ENCODE results near the gene HEATR3.

HEATR3 gene

DNA sequence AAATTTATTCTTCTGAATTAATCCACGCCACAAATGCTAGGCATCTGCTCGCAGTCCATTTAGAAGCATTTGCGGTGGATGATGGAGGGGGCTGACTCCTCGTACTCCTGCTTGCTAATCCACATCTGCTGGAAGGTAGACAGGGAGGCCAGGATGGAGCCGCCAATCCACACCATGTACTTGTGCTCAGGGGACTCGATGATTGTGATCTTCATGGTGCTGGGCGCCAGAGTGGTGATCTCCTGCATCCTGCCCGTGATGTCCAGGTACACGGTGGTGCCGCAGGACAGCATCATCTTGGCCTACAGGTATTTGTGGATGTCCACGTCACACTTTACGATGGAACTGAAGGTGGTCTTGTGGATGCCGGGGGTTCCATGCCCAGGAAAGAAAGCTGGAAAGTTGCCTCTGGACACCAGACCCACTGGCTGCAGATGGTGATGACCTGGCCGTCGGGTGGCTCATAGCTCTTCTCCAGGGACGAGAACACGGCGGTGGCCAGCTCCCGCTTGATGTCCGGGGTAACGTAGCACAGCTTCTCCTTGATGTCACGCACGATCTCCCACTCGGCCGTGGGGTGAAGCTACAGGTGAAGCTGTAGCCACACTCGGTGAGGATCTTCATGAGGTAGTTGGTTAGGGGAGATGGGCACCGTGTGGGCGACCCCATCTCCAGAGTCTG lies 7.5 kb upstream of the HEATR3 start:
- DNase-seq = no peak

DNA sequence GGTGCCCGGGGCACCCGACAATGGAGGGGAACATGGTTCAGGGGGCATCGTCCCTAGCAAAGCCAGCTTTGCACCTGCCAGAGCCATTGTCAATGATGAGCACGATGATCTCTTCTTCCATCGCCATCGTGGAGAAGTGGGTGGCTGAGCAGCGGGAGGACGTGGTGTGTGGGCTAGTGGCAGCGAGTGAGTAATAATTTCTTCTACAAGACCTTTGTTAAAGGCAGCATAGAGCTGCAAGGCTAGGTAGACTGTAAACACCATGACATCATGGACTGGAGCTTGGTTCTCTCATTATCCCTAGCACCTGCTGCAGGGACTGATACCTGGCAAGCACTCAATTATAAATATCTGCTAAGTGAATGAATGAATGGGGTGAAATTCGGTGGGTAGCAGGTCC lies 6.7 kb upstream of the HEATR3 start:
- DNase-seq = peak; percentile 1

DNA sequence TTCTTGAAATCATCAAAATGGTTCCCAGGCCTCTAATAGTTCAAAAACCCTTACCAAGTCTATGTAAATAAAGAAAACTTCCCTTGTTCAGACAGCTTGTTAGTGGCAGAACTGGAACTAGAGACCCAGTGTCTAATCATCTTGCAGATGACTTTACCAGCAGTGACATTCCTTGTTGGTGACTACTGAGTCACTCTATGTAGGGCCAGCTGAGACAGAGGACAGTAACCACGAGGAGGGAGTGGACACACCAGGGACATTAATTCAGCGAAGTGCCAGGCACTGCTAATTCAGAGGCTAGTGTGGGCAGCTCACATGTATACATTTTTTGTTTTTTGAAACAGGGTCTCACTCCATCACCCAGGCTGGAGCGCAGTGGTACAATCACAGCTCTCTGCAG lies 6.1 kb upstream of the HEATR3 start:
- DNase-seq = no peak

DNA sequence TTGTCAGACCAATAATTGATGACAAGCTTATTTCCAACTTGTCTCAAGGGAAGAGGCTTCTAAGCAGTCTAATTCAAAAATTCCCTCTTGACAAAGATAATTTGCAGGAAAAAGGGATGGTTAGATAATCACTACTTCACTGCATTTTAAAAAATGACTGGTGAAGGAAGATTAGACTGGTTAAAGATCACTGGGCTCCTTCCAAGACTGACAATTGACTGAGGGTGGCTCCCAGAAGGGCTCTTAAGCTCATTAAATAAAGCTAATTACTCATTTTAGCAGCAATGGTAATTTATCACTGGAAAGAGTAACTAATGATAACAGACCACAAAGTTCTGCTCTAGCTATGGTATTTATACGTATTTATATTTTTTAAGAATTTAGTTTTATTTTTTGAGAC lies 4.4 kb upstream of the HEATR3 start:
- DNase-seq = no peak

DNA sequence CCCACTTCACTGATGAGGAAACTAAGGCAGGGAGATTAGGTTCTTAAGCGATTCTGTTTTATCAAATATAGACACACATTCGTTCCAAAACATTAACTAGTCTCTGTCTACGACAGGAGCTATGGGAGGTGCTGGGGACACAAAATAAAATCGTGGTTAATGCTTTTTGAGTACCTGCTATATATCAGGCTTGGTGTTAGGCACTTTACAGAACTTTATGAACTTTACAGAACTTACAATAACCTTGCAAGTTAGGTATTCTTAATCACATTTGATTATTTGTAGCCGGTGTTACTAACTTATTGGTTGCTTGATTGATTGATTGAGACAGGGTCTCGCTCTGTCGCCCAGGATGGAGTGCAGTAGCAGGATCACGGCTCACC lies 538 bp upstream of the HEATR3 start:
- DNase-seq = no peak

DNA sequence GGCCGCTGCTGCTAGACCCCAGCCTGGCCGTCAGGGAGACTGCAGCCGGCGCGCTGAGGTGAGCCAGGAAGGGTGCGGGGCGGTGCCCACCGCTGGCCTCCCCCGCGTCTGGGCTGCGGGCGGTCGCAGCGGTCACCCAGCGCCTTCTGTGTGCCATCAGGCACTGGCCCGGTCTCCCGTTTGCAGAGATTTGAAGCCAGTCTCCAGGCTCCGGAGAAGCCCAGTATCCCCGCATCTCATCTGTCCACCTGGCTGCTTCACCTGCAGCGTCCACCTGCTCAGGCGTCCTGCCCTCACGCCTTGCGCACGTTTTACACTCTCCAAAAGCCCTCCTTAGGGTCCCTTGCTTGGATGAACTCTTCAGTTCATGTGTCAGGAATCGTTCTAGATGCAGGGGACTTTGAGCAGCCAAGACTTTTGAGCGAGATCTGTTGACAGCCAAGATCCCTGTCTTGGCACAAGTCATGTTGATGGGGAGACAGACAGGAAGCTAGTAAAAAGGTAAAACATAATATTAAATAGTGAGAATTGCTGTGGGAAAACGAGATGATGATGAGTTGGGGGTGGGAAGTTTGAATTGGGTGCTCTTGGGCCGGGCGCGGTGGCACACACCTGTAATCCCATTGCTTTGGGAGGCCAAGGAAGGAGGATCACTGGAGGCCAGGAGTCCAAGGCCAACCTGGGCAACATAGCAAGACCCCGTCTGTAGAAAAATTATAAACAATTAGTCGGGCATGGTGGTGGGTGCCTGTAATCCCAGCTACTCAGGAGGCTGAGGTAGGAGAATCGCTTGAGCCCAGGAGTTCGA lies 916 bp downstream of the HEATR3 start:
- DNase-seq = no peak

DNA sequence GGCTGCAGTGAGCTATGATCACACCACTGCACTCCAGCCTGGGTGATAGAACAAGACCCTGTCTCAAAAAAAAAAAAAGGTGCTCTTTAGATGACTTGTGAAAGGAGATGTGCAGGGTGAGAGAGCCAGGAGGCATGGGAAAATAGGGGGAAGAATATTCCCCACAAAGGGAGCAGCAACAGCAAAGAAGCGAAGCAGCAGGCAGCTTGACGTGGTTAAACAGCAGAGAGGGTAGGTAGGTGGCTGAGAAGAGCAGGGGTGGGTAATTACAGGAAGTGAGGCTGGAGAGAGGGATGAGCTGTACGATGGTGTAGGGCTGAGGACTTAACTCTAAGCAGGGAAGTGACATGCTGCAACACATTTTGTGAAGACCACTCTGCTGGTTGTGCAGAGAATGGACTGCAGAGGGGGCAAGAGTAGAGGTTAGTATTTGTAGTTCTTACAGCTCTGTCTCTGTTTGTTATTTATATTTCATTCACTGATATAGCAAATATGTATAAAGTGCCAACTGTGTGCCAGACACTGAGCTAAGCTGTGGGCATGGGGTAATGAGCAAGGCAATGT lies 1.6 kb downstream of the HEATR3 start:
- peak; percentile 50 for DNase-seq

DNA sequence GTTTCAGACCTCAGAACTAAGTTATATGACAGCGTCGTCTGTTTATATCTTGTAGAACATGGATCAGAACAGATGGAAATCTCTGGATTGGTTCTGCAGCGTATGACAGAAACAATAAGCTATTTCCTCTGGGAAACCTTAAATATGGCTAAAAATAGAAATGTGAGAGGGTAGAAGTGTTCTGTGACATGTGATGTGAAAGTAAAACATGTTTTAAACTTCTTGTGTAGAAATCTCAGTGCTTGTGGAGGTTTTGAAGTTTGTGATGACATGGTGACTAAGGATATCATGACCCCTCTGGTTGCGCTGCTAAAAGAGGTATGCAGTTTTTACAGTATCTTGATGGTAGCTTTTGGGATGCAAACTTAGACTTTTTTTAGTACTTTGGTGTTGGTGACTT lies 2.8 kb downstream of the HEATR3 start:
- no peak for DNase-seq

DNA sequence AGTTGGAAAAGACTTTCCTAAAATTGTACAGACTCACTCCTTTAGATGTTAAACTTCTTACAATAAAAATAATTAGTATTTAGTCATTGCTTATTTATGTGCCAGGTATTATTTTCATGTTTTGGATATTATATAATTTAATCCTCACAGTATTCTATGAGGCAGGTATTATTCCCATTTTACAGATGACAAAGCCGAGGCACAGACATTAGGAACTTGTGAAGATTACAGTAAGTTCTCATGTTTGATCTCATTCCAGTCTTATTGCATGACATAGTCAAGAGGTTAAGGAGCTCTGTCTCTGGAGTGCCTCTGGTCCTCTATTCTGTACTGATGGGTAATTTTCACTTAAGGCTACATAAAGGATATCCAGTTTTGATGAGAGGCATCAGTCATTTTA lies 3.3 kb downstream of the HEATR3 start:
- no peak for DNase-seq

DNA sequence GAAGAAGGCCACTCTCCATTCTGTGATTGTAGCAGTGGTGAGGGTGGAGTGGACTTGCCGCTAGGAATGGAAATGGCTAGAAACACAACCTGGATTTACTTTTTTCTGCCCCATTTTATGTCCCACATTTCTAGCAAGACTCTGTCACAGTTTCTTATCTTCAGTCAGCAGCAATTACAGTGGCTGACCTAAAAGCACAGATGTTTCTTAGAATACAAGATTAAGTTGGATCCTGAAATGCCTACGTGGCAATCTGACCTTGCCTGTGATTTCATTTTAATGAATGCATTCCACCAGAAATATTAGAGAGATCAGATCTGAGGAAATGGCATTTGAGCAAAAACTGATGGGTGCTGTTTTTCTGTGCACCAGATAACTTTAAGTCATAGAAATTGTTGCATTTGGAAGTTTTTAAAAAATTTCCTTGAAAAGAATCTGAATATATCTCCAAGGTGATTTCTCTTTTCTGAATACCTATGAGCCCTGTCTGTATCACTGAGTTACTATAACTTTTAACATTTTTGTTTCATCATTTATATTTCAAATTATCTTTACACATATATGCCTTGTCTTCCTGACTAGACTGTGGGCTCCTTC lies 5.4 kb downstream of the HEATR3 start:
- no peak for DNase-seq

DNA sequence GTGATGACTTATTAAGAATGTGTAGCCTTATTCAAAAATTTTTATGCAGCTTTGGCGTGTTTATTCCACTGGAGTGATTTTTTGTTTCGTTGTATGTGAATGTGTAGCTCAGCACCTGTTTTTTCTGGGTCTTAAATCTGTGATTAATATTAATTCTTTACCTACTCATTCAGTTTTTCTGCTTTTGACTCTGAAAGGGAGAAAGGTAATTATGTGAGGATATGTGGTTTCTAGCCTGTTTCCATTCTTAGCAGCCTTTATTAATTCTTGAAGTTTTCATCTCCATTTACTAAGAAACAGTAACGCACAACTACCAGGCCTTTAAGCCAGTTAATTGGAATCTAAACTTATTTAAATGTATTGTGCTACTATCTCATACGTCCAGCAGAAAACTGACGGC lies 7.0 kb downstream of the HEATR3 start:
- DNase-seq = no peak

DNA sequence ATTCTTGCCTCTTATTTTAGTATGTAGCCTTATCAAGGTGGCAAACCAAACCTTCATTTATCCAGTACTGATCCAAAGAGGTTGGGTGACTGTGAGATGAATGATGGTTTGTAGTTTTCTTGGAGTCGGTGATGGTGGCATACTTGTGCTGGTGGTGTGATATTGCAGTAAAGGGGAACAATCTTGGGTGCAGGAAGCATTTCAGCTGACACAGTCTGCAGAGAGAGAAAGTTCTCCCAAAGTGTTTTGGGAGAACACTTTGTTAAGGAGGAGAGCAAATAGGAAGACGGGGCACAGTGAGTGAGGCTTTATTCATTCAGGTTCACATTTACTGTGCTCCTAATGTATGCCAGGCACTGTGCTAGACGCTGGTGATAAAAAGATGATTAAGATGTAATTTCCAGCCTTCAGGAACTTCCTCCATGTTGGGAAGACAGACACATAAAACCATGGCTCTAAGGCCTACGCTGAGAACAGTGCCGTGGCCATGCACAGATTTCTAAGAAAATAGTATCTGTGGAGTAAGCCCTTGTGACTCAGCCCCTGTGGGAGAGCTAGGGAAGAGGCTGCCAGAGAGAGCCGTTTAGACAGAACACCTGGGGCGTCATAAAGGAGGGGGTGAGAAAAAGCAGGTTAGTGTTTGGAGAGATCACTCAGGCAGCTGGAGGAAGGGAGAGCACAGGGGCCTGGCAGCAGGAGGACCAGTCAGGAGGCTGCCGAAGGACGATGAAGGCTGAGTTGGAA lies 13.8 kb downstream of the HEATR3 start:
- DNase-seq = no peak

DNA sequence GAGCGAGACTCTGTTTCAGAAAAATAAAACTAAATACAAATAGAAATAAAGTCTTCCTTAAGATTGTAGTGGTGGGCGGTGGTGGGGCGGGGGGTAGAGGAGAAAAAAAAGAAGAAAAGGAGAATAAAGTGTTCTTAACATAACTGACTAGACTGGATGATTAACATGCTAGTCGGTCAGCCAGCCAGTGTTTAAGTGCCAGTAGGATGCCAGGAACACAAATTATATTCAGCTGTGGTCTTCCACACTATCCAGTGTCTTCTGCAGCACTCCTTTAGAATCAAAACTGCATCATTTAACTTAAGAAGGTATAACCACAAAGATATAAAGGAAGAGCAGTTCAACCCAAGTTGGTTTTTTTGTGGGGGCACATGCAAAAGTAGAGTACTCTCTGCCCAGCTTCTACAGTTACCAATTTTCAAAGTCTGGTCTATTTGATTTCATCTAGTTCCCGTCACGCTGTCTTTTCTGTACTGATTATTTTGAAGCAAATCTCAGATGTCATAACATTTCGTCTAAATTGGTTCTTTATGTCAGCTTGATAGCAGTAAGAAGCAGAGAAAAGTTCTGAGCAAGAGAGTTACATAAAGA lies 15.8 kb downstream of the HEATR3 start:
- DNase-seq = no peak

DNA sequence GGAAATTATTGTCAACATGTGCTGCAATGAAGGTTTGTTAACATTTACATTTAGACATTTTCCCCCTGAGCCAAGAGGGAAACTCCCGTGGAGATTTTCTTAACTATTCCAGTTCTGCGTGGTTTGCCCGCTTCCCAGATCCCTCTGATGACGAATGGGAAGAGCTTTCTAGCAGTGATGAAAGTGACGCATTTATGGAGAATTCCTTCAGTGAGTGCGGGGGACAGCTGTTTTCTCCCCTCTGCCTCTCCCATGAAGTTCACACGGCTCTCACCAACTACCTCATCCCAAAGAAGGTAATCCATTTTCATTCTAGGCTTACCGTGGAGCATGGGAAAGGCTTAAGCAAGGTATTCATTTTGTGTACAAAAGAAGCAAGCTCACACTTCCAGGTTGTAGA lies 18.2 kb downstream of the HEATR3 start:
- no peak for DNase-seq

DNA sequence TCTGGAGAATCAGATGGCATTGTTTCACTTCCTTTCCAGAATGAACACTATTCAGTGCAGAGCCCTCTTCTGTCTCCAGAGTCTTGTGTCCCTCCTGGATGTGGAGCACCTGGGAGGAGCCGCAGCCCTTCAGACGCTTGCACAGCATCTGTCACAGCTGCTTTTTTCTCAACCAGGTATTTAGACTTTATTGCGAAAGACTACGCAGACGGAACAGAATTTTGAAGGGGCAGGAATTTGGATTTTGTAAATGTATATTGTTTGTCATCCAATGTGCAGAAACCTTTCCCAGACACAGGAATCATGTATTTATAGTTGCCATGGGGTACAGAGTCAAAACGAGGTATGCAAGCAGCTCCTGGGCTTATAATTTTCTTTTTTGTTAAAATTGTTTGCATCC lies 20.4 kb downstream of the HEATR3 start:
- no peak for DNase-seq

DNA sequence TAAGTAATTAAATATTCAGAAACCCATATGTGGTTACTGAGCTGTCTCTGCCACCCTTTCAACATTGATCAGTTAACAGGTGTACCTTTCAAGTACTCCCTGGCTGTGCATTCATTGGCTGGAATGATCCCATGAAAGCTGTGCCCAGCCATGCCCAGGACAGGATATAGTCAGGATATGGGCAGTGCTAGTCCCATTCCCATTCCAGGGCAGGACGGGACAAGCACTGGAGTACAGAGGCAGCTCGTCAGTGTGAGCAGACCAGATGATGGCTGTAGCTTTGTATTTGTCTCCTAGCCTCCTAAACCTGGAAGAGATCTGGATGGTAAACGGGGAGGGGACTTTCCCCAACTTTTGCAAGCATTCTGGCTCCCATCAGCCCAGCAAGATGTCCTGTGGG lies 22.5 kb downstream of the HEATR3 start:
- no peak for DNase-seq

DNA sequence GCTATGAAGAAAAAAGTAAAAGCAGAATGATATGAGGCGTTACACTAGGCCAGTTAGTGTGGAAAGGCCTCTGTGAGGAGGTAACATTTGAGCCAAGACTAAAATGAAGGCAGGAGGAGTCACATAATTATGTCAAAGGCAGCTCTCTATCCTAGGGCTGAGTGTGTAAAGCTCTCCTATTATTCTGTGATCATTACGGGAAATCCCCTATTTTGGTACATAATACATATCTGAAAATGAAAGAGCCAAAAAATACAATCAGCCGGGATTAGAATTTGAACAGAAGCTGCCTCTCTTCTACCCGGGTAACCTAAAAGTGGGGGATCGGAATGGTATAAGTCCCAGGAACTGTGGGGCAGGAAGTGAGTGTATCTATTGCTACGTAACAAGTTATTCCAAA lies 27.1 kb downstream of the HEATR3 start:
- DNase-seq = no peak

DNA sequence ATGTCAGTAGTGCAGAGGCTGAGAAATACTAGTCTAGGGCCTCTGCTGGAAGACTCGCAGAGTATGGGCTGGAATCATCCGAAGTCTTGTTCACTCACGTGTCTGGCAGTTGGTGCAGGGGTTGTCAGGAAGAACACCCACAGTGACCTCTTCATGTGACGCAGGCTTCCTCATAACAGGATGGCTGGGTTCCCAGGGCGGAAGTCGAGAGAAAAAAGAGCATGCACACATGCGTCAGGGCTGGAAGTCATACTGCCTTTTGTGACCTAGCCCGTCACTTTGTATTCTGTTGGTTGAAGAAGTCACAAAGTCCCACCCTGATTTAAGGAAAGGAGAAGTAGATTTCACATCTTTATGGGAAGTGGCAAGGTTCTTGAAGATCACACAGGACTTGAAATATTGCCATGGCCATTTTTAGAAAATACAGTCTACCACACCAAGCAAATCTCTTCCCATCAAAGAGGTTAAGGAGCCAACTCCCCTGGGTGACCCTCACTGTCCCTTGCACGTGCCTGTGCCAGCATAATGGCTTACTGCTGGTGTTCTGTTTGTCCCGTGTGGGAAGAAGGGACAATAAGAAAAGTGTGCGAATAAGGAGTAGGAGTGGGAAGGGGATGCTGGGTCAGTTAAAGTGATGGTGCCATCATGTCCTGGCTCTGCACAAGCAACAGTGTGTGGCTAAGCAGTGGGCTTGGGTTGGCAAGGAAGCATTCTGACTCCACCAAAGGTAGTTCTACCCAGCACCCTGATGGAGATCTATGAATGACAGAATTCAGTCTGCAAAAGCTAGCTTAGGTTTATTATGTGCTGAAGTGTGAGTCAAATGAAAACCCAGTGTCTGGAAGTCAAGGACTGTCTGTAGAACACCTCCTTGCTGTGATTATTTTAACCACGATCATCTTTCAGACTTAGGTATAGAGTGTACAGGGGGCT lies 28.1 kb downstream of the HEATR3 start:
- no peak for DNase-seq

DNA sequence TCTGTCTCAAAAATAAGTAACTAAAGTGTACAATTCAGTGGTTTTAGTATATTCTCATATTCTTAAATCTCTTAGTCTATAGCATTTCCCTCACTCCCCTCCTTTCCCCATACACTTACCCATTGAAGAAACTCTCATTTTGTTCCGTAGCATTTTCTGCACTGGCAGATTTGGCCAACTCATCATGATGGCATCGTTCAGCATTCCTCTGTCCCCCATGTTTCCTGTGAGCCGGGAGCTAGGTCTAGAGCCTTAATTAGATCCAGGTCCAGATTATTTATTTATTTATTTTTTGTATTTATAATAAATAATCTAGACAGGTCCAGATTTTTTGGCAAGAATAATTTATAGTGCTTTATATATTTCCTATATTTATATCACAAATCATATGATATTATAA lies 31.0 kb downstream of the HEATR3 start:
- no peak for DNase-seq

DNA sequence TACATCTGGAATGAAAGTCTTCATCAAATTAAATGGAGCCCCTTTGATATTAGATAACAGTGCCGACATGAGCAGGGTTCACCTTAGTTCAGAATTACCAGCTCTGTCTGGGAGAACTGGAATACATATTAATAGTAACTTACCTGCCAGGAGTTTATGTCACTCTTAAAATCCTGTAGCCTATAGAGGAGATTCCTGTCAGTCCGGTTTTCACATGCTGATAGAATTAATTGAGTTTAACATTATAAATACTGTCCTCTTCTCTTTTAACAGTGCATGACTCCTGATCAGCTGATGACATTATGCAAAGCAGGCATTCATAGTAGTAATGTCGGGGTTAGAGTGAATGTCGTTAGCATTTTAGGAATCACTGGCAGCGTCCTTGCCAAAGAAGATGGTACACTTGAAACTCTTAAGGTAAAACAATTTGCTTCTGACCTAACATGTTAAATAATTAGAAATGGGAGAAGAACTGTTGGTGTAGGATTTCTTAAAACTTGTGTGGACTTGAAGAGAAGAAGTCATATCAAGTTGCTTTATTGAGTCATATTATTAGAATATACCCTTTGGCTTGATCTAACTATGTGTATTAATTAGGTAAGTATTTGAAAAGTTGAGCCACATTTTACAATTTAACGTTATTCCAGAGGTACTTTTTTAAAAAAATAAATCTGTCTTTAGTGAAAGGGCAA lies 34.3 kb downstream of the HEATR3 start:
- no peak for DNase-seq
